HCT116 (cell line): ENCODE results near the gene GHRHR. TPM values are rescaled to one million over a fixed set of nuclear protein-coding genes. Genes with fewer than 3 reads are reported as not detected.

Source experiments
- ATAC-seq: fragments of 200-7000 bp; cut with Tn5 transposase; 2 replicates; pipeline ENCODE4 v1.9.1; 2020; ENCODE audit warnings: mild to moderate bottlenecking, moderate library complexity
- BruUV-seq: library from RNA; stranded (reverse); fragments of 400-500 nt; replicated peaks from 2 replicates; lab custom pipeline; 2021; lab: Mats Ljungman, UMichigan
- CTCF ChIA-PET: fragments of 300-600 bp; sonication (Branson Sonifier 250); formaldehyde crosslinking; loops from one replicate; lab custom pipeline; 2021; ENCODE audit warnings: antibody characterized with exemption; lab: Charles Lee
- POLR2A ChIA-PET: fragments of 300-600, 350-600 bp; sonication (Branson Sonifier 250); formaldehyde crosslinking; loops from one replicate; lab custom pipeline; 2021; ENCODE audit warnings: antibody characterized with exemption; lab: Charles Lee
- RAD21 ChIA-PET, 2 experiments: fragments of 300-600 bp; sonication (Branson Sonifier 250); formaldehyde crosslinking; loops; one replicate each; lab custom pipeline; 2023; ENCODE audit warnings: low total read pairs in 2 of 2; ENCODE audit not compliant: uncharacterized antibody in 2 of 2, unreplicated experiment in 2 of 2, low non-redundant PET in 1 of 2; lab: Charles Lee
- DNase-seq: peaks from one replicate; pipeline ENCODE4 v3.0.0-alpha.2; 2010; ENCODE audit warnings: low read depth, low spot score
- H2AFZ ChIP-seq: fragments of 200-600 bp; shearing (Covaris generic), sonication (generic); 2 replicates; pipeline ENCODE4 v1.6.1; 2017; ENCODE audit warnings: low read depth, mixed run types, mixed read lengths, antibody characterized with exemption, low read length; ENCODE audit not compliant: poor library complexity, severe bottlenecking
- H3K27ac ChIP-seq: 2 replicates; pipeline ENCODE4 v1.5.1; 2012; ENCODE audit warnings: low read depth, low read length
- H3K27me3 ChIP-seq: fragments of 200-600 bp; sonication (generic); 2 replicates; pipeline ENCODE4 v1.6.1; 2016; ENCODE audit warnings: mixed run types, low read length, mixed read lengths; ENCODE audit not compliant: insufficient read depth
- H3K36me3 ChIP-seq, 2 experiments: fragments of 200-500 bp in 1 of 2; fragments of 200-600 bp in 1 of 2; sonication (Bioruptor generic) in 1 of 2; sonication (generic) in 1 of 2; 2 replicates each; pipeline versions ENCODE4 v1.5.1 to v1.6.1; 2014 to 2016; ENCODE audit warnings: low read length in 2 of 2, inconsistent platforms in 1 of 2, mixed read lengths in 1 of 2, mixed run types in 1 of 2; ENCODE audit not compliant: insufficient read depth in 2 of 2, control insufficient read depth in 1 of 2
- H3K4me1 ChIP-seq, 2 experiments: fragments of 200-600 bp in 1 of 2; sonication (generic) in 1 of 2; 2 replicates each; pipeline versions ENCODE4 v1.5.1 to v1.6.1; 2012 to 2017; ENCODE audit warnings: low read length in 2 of 2, inconsistent platforms in 1 of 2, mild to moderate bottlenecking in 1 of 2, mixed read lengths in 1 of 2, mixed run types in 1 of 2, moderate library complexity in 1 of 2; ENCODE audit not compliant: insufficient read depth in 2 of 2, control insufficient read depth in 1 of 2
- H3K4me2 ChIP-seq: fragments of 200-600 bp; sonication (generic); 2 replicates; pipeline ENCODE4 v1.6.1; 2017; ENCODE audit warnings: mixed run types, low read length, mixed read lengths
- H3K4me3 ChIP-seq, 2 experiments: fragments of 200-600 bp in 1 of 2; sonication (generic) in 1 of 2; replicated peaks in 1 of 2; 2 replicates each; pipeline ENCODE4 v1.5.1; 2011 to 2016; ENCODE audit warnings: low read length in 2 of 2, control low read depth in 1 of 2, low read depth in 1 of 2, mild to moderate bottlenecking in 1 of 2, mixed read lengths in 1 of 2, mixed run types in 1 of 2
- H3K79me2 ChIP-seq: fragments of 200-600 bp; sonication (generic); 2 replicates; pipeline ENCODE4 v1.6.1; 2017; ENCODE audit warnings: mild to moderate bottlenecking, mixed run types, low read length, moderate library complexity, mixed read lengths; ENCODE audit not compliant: insufficient read depth
- H3K9ac ChIP-seq: fragments of 200-600 bp; sonication (generic); 2 replicates; pipeline ENCODE4 v1.6.1; 2016; ENCODE audit warnings: low read length, mixed read lengths
- H3K9me2 ChIP-seq: fragments of 200-600 bp; sonication (generic), shearing (Covaris generic); 2 replicates; pipeline ENCODE4 v1.6.1; 2017; ENCODE audit warnings: mixed run types, mild to moderate bottlenecking, moderate library complexity; ENCODE audit not compliant: insufficient read depth
- H3K9me3 ChIP-seq, 2 experiments: fragments of 200-500 bp in 1 of 2; fragments of 200-600 bp in 1 of 2; sonication (Bioruptor generic) in 1 of 2; sonication (generic) in 1 of 2; 2 replicates each; pipeline ENCODE4 v1.6.1; 2014 to 2017; ENCODE audit warnings: low read length in 2 of 2, mixed read lengths in 2 of 2, inconsistent platforms in 1 of 2, low read depth in 1 of 2, mild to moderate bottlenecking in 1 of 2, mixed run types in 1 of 2, moderate library complexity in 1 of 2; ENCODE audit not compliant: control insufficient read depth in 1 of 2, insufficient read depth in 1 of 2
- H4K20me1 ChIP-seq: fragments of 200-600 bp; sonication (generic), shearing (Covaris generic); 2 replicates; pipeline ENCODE4 v1.6.1; 2017; ENCODE audit warnings: mixed run types, mild to moderate bottlenecking, moderate library complexity; ENCODE audit not compliant: insufficient read depth
- ATF3 ChIP-seq: IDR thresholded peaks from 2 replicates; pipeline ENCODE4 v1.6.1; 2012
- CBX3 ChIP-seq: IDR thresholded peaks from 2 replicates; pipeline ENCODE4 v1.6.1; 2012; ENCODE audit warnings: low read depth
- CEBPB ChIP-seq: IDR thresholded peaks from 2 replicates; pipeline ENCODE4 v1.6.1; 2012; ENCODE audit warnings: low read depth
- EGR1 ChIP-seq: IDR thresholded peaks from 2 replicates; pipeline ENCODE4 v1.6.1; 2012; ENCODE audit warnings: low read depth
- EZH2phosphoT487 ChIP-seq: fragments of 200-600 bp; IDR thresholded peaks from 2 replicates; pipeline ENCODE4 v1.6.1; 2018; ENCODE audit warnings: antibody characterized with exemption, borderline replicate concordance
- FOSL1 ChIP-seq: IDR thresholded peaks from 2 replicates; pipeline ENCODE4 v1.6.1; 2012; ENCODE audit warnings: low read depth
- JUND ChIP-seq: IDR thresholded peaks from 2 replicates; pipeline ENCODE4 v1.6.1; 2012
- MAX ChIP-seq: IDR thresholded peaks from 2 replicates; pipeline ENCODE4 v1.6.1; 2012
- POLR2A ChIP-seq: IDR thresholded peaks from 2 replicates; pipeline ENCODE4 v1.7.0; 2011; ENCODE audit warnings: borderline replicate concordance; ENCODE audit not compliant: insufficient read depth, insufficient read length; ENCODE audit errors: extremely low read depth
- POLR2AphosphoS5 ChIP-seq: IDR thresholded peaks from 2 replicates; pipeline ENCODE4 v1.6.1; 2011; ENCODE audit warnings: mild to moderate bottlenecking, low read depth, low read length, moderate library complexity
- RAD21 ChIP-seq: IDR thresholded peaks from 2 replicates; pipeline ENCODE4 v1.6.1; 2012; ENCODE audit warnings: low read depth, mild to moderate bottlenecking
- REST ChIP-seq: IDR thresholded peaks from 2 replicates; pipeline ENCODE4 v1.6.1; 2012; ENCODE audit warnings: low read depth
- SIN3A ChIP-seq: IDR thresholded peaks from 2 replicates; pipeline ENCODE4 v1.6.1; 2012; ENCODE audit warnings: low read depth
- SP1 ChIP-seq: IDR thresholded peaks from 2 replicates; pipeline ENCODE4 v1.6.1; 2012; ENCODE audit warnings: low read depth
- SRF ChIP-seq: IDR thresholded peaks from 2 replicates; pipeline ENCODE4 v1.6.1; 2012; ENCODE audit warnings: low read depth
- TCF7L2 ChIP-seq: IDR thresholded peaks from 2 replicates; pipeline ENCODE4 v1.7.0; 2011; ENCODE audit warnings: borderline replicate concordance, inconsistent platforms; ENCODE audit not compliant: insufficient read depth, insufficient read length; ENCODE audit errors: extremely low read depth
- YY1 ChIP-seq: IDR thresholded peaks from 2 replicates; pipeline ENCODE4 v1.6.1; 2011; ENCODE audit warnings: low read length, low read depth, moderate library complexity, mild to moderate bottlenecking; ENCODE audit not compliant: insufficient replicate concordance; ENCODE audit errors: extremely low read depth
- ZBTB33 ChIP-seq: IDR thresholded peaks from 2 replicates; pipeline ENCODE4 v1.6.1; 2011; ENCODE audit warnings: mild to moderate bottlenecking, low read length, moderate library complexity; ENCODE audit not compliant: insufficient replicate concordance; ENCODE audit errors: extremely low read depth
- ZFX ChIP-seq: fragments of 450-650 bp; IDR thresholded peaks from 2 replicates; pipeline ENCODE4 v1.6.1; 2017
- ZNF274 ChIP-seq: fragments of 200-500 bp; sonication (Bioruptor generic); IDR thresholded peaks from 2 replicates; pipeline ENCODE4 v1.6.1; 2014; ENCODE audit warnings: mild to moderate bottlenecking, low read depth, low read length, inconsistent platforms
- intact Hi-C: fragments of 100-400 bp; cut with micrococcal nuclease; formaldehyde crosslinking; loops from 2 replicates; pipeline ENCODE4 v1.10.0; 2022
- total RNA-seq: library from RNA; stranded (reverse); gene quantifications from one replicate; pipeline ENCODE4 v1.2.1, GENCODE V29; 2021; ENCODE audit not compliant: unreplicated experiment

The GHRHR gene
- total RNA-seq, 1 experiment from 2014 or later = not detected

GRCh38 chr7:30968747-30969603 lies 5.2 kb downstream of the GHRHR start:
- Histone ChIP-seq H3K9me3 (no peaks in the 10 kb centered on the region), H3K36me3 (no peaks in the 10 kb centered on the region), H3K79me2 (no peaks in the 10 kb centered on the region)
- ATAC-seq = no peak
- intact Hi-C loops = no loop called here
- no TSS peak for BruUV-seq
- no peak for TF ChIP-seq MAX
- no peak for TF ChIP-seq RAD21
- TF ChIP-seq YY1 = no peak
- no peak for TF ChIP-seq JUND
- no peak for TF ChIP-seq SRF
- TF ChIP-seq EZH2phosphoT487 = no peak
- TF ChIP-seq ZNF274 = no peak
- no peak for TF ChIP-seq SP1
- TF ChIP-seq REST = no peak
- no peak for TF ChIP-seq TCF7L2
- TF ChIP-seq CEBPB = no peak
- no peak for TF ChIP-seq SIN3A
- TF ChIP-seq POLR2AphosphoS5 = no peak
- TF ChIP-seq FOSL1 = no peak
- TF ChIP-seq ZFX = no peak
- no peak for TF ChIP-seq CBX3
- TF ChIP-seq EGR1 = no peak
- no peak for TF ChIP-seq ATF3
- no peak for TF ChIP-seq ZBTB33
- no peak for TF ChIP-seq POLR2A
- TF ChIP-seq, all 23 proteins: peak for 0
- no peaks in the 10 kb centered on the region for H3K4me1 ChIP-seq
- no peak overlapping the region for H3K4me2 ChIP-seq
- H3K4me3 ChIP-seq = no peak overlapping the region
- RAD21 ChIA-PET = no interaction called here
- DNase-seq = no peak
- H4K20me1 ChIP-seq = no peaks in the 10 kb centered on the region
- peaks cover 14% of the 10 kb centered on the region; the same call in 1 of the 2 replicates for H3K27me3 ChIP-seq
- POLR2A ChIA-PET = no interaction called here
- no peak overlapping the region for H2AFZ ChIP-seq
- H3K9me2 ChIP-seq = no peaks in the 10 kb centered on the region
- H3K27ac ChIP-seq = no peak overlapping the region
- no peak overlapping the region for H3K9ac ChIP-seq
- CTCF ChIA-PET = no interaction called here
